Smooth muscle cell (in vitro differentiated cells): ENCODE results near the gene ATXN1. TPM values are rescaled to one million over a fixed set of nuclear protein-coding genes. Genes with fewer than 3 reads are reported as not detected.

Experiments
- DNase-seq: peaks from one replicate; lab custom pipeline; 2025; ENCODE audit not compliant: unreplicated experiment; lab: John Stamatoyannopoulos, UW
- H2AFZ ChIP-seq: fragments of 200-600 bp; sonication (generic); 2 replicates; pipeline ENCODE4 v1.6.0; 2016; ENCODE audit warnings: antibody characterized with exemption, low read depth, mild to moderate bottlenecking
- H3F3A ChIP-seq: fragments of 200-600 bp; sonication (generic); 2 replicates; pipeline ENCODE4 v1.6.0; 2017; ENCODE audit warnings: antibody characterized with exemption, low read depth
- H3K27ac ChIP-seq: fragments of 200-600 bp; sonication (generic); 2 replicates; pipeline ENCODE4 v1.5.1; 2016; ENCODE audit warnings: low read depth, mild to moderate bottlenecking
- H3K27me3 ChIP-seq: fragments of 200-600 bp; sonication (generic); 2 replicates; pipeline ENCODE4 v1.6.1; 2016; ENCODE audit warnings: low read depth, mild to moderate bottlenecking
- H3K36me3 ChIP-seq: fragments of 200-600 bp; sonication (generic); 2 replicates; pipeline ENCODE4 v1.5.1; 2016; ENCODE audit warnings: low read depth
- H3K4me1 ChIP-seq: fragments of 200-600 bp; sonication (generic); 2 replicates; pipeline ENCODE4 v1.5.1; 2016; ENCODE audit warnings: low read depth
- H3K4me2 ChIP-seq: fragments of 200-600 bp; sonication (generic); 2 replicates; pipeline ENCODE4 v1.6.0; 2016; ENCODE audit warnings: mild to moderate bottlenecking
- H3K4me3 ChIP-seq: fragments of 200-600 bp; sonication (generic); 2 replicates; pipeline ENCODE4 v1.5.1; 2016; ENCODE audit warnings: mild to moderate bottlenecking
- H3K79me2 ChIP-seq: fragments of 200-600 bp; sonication (generic); 2 replicates; pipeline ENCODE4 v1.6.0; 2016; ENCODE audit warnings: low read depth, mild to moderate bottlenecking
- H3K9ac ChIP-seq: fragments of 200-600 bp; sonication (generic); 2 replicates; pipeline ENCODE4 v1.6.0; 2016; ENCODE audit warnings: low read depth
- H3K9me3 ChIP-seq: fragments of 200-600 bp; sonication (generic); replicated peaks from 2 replicates; pipeline ENCODE4 v1.5.1; 2016; ENCODE audit warnings: low read depth
- H4K20me1 ChIP-seq: fragments of 200-600 bp; sonication (generic); 2 replicates; pipeline ENCODE4 v1.6.0; 2016; ENCODE audit warnings: low read depth
- CTCF ChIP-seq: fragments of 200-600 bp; sonication (generic); IDR thresholded peaks from 2 replicates; pipeline ENCODE4 v1.5.1; 2017; ENCODE audit warnings: borderline replicate concordance, mild to moderate bottlenecking, antibody characterized with exemption; ENCODE audit not compliant: insufficient read depth, poor library complexity, severe bottlenecking
- WGBS: methylation state at CpG from one replicate; pipeline ENCODE4 v1.1.7; 2016; ENCODE audit warnings: low lambda C conversion rate; 5-methylcytosine and 5-hydroxymethylcytosine counted together
- polyA plus RNA-seq: library from polyadenylated mRNA; unstranded; fragments of >200 nt; fragmentation: Nextera tagmentation; extraction: Ambion mirVana; gene quantifications from 2 replicates; pipeline ENCODE4 v1.2.1, GENCODE V29; 2016
- total RNA-seq: library from RNA; depleted of rRNA; stranded (reverse); fragments of >200 nt; gene quantifications from 2 replicates; pipeline ENCODE4 v1.2.3, GENCODE V29; 2014

ATXN1 gene
- total and polyA plus RNA-seq, 2 experiments from 2014 or later, result 17.9 to 40.6 TPM

- peak overlapping the region; percentile 62 for H3K9ac ChIP-seq
- peak overlapping the region; percentile 79 for H3K4me2 ChIP-seq
- H2AFZ ChIP-seq, result no peak overlapping the region
- H3K4me3 ChIP-seq, result peak overlapping the region; percentile 20
- no peaks in the 10 kb centered on the region for H3K9me3 ChIP-seq
- peaks cover 80% of the 10 kb centered on the region for H3K79me2 ChIP-seq
- H3K36me3 ChIP-seq, result no peaks in the 10 kb centered on the region
- peaks cover 24% of the 10 kb centered on the region for H3F3A ChIP-seq
- peak overlapping the region; percentile 91 for H3K27ac ChIP-seq
- TF ChIP-seq CTCF, result no peak
- H3K27me3 ChIP-seq, result no peaks in the 10 kb centered on the region
- H3K4me1 ChIP-seq, result peaks cover 45% of the 10 kb centered on the region
- H4K20me1 ChIP-seq, result peaks cover 31% of the 10 kb centered on the region
- DNase-seq, result no peak
- 51% methylated on average over 7 of the region's 7 CpGs for WGBS
Observed at GRCh38 chr6:16698997-16699868, 62.0 kb downstream of the ATXN1 start.

GRCh38 chr6:16698162-16698533 lies 63.1 kb downstream of the ATXN1 start:
- Histone ChIP-seq H3K9ac (peak overlapping the region; percentile 62), H3K4me2 (peak overlapping the region; percentile 79), H3K4me1 (peaks cover 45% of the 10 kb centered on the region), H3K27me3 (no peaks in the 10 kb centered on the region), H3K27ac (peak overlapping the region; percentile 91), H3K4me3 (no peak overlapping the region), H3K9me3 (no peaks in the 10 kb centered on the region), H3K36me3 (no peaks in the 10 kb centered on the region), H3F3A (peaks cover 23% of the 10 kb centered on the region), H2AFZ (no peak overlapping the region), H3K79me2 (peaks cover 80% of the 10 kb centered on the region), H4K20me1 (peaks cover 27% of the 10 kb centered on the region)
- no peak for TF ChIP-seq CTCF
- WGBS, result 14% methylated on average over 1 of the region's 1 CpG
- DNase-seq, result no peak

- Histone ChIP-seq H3K79me2 (peaks cover 80% of the 10 kb centered on the region), H3K27ac (peak overlapping the region; percentile 91)
- 44% methylated on average over 7 of the region's 7 CpGs for WGBS
Observed at GRCh38 chr6:16697437-16698161, 63.7 kb downstream of the ATXN1 start.

More at GRCh38 chr6:16697437-16698161, 63.7 kb downstream of the ATXN1 start:
- no peak for DNase-seq
- peaks cover 23% of the 10 kb centered on the region for H3F3A ChIP-seq
- no peak for TF ChIP-seq CTCF
- no peaks in the 10 kb centered on the region for H3K27me3 ChIP-seq
- H3K4me2 ChIP-seq, result peak overlapping the region; percentile 79
- no peak overlapping the region for H2AFZ ChIP-seq
- H3K4me3 ChIP-seq, result no peak overlapping the region
- no peaks in the 10 kb centered on the region for H3K36me3 ChIP-seq
- peaks cover 45% of the 10 kb centered on the region for H3K4me1 ChIP-seq
- H3K9ac ChIP-seq, result peak overlapping the region; percentile 62
- H3K9me3 ChIP-seq, result no peaks in the 10 kb centered on the region
- H4K20me1 ChIP-seq, result peaks cover 27% of the 10 kb centered on the region
